HG02885 (cell line): ENCODE data around the gene SUN2.

Experiments used
- ATAC-seq: cut with Tn5 transposase; IDR thresholded peaks from one replicate; pipeline ENCODE4 v1.9.1; 2021; ENCODE audit warnings: mild to moderate bottlenecking; ENCODE audit not compliant: unreplicated experiment, poor library complexity

Gene SUN2

DNA sequence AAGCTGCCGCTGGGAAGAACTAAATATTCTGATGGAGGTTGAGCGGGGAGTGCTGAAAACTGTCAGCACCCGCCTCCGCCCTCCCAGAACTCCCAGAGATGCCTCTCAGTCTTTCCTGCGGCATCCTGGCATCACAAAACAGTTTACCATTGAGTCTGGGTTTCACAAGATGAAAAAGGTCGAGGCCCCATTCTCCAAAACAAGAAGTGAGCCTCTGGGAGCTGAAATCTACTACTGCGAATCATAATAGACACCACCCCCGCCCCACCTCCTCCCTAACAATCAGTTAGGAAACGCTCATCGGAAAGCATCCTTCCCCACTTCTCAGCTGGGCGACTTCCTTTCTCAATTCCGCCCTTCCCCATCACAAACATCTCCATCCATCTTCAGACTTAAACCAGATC is 1.0 kb downstream of the SUN2 start:
- ATAC-seq: no peak

DNA sequence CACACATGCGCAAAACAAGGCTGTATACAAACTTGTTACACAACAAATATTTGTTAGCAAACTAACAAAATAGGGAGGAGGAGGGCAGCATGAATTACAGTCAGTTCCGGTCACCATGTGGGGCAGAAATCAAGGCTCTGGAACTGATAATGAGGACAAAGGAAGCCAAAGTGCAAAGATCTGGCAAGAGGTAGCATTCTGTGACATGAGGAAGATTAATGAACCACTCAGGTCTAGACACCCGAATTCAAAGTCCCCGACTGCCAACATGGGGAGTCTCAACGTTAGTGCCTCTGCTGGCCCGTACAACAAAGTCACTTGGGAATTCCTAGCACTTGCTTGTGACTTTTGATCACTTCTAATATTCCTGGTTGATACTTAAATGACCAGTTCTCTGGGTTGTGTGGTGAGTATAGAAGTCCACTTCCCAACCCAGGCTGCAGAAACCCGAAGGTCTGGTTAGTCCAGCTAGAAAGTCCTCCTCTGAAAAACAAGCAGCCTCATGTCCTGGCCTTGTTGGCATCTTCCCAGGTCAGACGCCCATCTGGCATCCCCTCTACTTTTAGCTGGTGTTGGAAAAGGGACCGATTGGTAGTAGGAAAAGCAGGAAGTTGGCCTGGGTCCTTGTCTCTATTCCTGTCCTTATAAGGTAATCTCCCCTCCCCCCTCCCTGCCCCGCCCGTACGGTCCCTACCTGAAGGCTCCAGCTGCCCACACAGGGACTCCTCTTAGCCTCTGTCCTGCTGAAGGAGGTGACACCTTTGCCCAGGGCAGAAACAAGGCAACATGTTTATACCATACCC is 1.6 kb downstream of the SUN2 start:
- no peak for ATAC-seq

DNA sequence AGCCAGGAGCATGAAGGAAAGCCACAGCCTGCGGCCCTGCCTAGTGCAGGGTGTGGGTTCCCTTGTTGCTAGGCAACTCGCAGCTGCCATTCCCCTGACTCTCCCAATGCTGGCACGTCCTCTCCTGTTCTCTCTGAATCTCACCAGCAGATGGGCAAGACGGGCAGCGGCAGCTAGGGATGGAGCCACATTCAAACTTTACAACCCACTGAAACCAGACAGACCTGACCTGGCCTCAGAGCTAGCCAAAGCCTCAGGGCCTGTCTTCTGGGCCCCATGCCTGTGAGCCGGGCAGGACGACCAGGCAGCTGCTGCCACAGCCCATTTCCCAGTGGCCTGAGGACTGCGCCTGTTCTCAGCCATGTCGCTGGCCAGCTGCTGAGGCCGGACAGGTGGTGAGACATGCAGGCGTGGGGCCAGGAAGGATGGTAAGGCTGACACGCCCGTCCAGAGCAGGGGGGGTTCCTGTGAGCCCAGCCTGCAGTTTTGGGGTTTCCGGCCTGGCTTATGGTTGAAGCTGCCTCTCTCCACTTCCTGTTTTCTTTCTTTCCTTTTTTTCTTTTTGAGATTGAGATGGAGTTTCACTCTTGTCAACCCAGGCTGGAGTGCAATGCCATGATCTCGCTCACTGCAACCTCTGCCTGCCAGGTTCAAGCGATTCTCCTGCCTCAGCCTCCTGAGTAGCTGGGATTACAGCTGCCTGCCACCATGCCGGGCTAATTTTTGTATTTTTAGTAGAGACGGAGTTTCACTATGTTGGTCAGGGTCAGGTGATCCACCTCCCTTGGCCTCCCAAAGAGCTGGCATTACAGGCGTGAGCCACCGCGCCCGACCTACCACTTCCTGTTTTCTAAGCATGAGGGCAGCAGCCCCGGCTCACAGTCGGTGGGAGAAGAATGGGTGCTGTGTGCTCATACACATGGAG is 4.1 kb downstream of the SUN2 start:
- no peak for ATAC-seq

DNA sequence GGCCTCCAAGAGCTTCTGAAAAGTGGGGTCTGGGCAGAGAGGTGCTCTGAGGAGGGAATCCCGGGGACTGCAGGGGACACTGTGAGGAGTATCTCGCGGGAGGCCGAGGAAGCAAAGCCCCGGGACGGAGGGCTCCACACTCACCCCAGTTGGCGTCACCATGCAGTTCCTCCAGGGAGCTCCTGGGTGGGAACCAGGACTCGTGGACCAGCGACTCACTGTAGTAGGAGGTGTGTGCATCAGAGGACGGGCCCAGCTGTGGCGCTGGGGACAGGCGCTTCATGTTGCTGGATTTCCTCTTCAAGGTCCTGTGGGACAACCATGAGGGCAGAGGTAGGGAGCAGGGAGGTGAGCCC is 4.8 kb downstream of the SUN2 start:
- ATAC-seq: no peak

DNA sequence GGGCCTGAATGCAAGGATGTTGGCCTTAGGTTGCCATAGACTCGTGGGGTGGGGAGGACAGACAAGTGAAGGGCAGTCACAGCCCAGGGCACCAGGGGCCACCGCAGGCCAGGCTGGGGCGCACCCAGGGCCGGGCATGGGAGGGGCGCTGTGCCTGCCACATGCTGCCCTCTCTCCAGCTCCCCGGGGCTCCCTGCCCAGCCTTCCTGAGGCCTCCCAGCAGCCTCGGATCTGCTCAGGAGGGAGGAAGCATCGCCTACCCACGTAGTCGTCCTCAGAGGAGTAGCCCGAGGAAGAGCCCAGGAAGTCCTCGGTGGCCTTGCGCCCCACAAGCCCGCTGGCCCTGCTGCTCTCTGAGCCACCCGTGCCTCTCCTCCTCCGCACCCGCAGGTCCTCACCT is 5.2 kb downstream of the SUN2 start:
- no peak for ATAC-seq

DNA sequence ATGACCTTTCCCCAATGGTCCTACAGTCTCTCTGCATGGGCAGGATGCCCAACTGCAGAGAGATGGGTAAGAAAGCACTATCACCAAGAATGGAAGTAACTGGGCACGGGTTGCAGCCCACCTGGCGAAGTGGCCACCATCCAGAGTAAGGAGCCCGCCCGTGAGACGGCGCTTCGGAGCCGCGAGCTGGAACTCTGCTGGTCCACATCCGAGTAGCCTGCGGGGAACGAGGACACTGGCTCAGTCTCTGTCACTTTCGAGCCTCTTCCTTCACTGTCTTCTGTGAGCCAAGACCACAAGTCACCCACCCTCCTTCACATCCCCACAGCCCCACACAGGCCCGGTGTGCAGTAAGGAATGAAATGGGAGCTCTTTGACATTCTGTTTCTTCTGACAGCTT is 5.7 kb downstream of the SUN2 start:
- ATAC-seq: no peak

DNA sequence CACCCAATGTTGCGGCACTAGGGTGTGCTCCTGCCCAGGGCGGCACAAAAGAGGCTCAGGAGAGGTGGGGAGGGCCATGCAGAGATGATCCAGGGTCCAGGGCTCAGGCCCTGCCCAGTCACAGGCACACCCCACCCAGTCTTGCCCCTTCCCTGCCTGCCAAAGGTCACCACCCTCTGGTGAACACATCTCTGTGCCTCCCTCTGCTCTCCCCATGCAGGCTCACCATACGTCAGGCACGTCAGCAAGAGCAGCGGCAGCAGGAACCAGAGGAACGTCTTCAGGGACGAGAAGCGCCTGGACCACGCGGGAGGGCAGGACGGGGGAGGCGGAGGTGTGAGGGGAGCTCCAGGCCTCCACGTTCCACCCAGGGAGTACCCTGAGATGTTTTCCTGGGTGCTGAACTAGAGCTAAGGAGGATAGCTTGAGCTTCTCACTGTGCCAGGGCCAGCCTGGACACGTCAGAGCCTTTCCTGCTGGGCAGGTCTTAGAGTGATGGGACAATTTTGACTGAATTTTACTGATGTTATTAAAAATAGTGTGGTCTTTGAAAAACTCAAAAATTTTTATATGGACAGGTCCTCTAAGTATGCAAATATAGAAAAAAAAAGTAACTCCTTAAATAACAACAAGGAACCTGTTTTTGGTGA is 7.2 kb downstream of the SUN2 start:
- ATAC-seq: no peak

DNA sequence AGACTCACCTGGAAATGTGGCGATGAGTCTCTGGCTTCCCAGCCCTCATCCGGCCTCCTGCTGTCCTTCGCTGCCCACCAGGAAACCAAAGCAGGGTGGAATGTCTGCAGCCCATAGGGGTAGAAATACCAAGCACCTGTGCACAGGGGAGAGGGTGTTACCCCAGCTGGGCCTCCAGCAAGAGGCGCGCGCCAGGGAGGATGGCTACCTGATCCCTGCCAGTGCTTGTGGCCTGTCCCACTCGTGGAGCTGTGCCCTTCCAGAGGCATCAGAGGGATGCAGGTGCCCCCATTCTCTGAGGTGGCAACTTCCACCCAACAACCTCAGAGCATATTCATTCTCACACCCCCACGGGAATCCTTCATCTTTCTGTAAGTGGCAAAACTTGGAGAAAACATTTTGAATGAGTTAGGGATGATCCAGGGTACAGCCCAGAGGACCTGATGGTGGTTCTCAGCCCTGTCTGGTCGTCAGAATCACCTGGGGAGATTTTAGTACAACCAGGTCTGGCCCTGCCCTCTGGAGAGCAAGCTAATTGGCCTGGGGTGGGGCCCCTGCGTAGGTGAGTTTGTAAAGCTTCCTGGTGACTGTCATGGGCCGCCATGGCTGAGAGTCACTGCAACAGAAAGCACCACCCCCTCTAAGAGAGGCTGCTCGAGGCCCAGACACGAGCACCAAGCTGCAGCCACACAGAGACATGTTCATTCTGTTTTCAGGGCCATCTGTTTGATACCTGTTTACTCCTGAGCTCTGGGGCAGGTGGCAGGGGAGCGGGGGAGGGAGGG is 9.9 kb downstream of the SUN2 start:
- ATAC-seq: no peak

DNA sequence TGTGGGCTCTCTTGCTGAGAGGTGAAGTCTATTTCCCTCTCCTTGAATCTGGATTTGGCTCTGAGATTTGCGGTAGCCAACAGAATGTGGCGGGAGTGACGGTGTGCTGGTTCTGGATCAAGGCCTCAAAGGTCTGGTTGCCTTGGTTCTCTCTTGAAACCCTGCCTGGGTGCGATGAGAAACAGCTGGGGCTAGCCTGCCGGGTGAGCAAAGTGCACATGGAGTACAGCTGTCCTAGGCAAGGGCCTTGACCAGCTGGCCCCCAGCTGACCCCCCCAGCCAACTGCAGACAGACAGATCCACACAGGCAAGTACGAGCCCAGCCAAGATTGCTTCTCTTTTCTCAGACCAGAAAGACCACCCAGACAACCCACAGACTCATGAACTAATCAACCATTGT is 10.8 kb downstream of the SUN2 start:
- no peak for ATAC-seq

DNA sequence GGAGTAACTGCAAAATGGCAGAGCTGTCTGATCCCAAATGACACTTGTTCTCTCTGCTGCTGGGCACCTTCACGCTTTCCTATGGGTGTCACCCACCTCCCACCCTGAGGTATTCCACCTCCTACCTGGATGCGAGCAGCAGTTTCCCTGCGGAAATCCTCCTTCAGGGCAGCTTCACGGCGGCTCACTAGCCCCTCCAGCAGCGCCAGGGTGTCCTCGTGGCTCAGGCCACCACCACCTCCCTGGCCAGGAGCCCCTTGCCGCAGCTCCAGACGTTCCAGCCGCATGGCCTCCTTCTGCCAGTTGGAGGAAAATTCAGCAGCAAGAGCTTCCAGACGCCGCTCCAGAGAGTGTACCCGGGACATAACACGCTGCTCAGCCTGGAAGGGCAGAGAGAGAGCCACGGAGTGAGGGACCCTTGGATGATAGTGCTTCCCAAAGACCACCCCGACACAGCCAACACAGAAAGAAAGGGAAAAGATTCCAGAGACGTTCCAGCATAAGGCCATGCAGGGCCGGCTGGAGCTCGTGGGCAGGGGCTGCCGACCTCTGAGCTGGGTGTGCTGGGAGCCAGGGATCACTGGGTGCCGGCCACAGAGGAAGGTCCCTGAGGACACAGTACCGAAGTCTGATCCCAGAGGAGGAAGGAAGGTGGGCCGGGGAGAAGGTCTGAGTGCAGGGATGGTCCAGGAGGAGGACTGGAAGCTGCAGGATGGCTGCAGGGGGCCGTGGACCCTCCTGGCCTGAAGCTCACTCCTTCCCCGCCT is 13.4 kb downstream of the SUN2 start:
- no peak for ATAC-seq

DNA sequence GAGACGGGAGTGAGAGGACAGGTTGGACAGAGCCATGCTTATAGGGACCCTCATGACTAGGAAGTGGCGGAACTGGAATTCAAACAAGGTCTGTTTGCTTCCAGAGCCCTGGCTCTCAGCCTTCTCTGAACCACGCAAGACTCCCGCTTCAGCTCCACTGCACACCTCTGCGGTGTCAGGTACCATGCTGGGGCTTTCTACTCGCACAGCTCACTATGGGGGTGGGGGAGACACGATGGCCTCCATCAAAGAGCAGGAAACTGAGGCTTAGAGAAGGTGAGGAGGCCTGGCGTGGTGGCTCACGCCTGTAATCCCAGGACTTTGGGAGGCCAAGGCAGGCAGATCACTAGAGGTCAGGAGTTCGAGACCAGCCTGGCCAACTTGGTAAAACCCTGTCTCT is 14.2 kb downstream of the SUN2 start:
- ATAC-seq: no peak

DNA sequence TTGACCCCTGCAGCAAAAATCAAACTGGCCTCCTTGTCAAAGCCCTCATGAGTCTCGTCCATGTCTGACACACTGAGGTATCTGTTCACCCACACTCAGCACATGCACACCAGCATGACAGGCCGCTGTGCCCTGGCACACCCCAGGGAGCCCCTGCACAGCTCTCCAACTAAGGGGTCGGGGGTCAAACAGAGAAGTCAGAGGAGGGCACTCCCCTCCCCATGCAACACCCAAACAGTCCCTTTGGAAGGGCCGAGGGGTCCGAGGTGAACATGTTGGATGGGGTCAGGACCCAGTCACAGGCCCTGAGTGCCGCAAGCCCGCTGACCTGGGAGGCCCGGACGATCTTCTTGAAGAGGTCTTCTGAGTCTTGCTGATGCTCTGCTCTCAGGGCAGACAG is 14.6 kb downstream of the SUN2 start:
- no peak for ATAC-seq

DNA sequence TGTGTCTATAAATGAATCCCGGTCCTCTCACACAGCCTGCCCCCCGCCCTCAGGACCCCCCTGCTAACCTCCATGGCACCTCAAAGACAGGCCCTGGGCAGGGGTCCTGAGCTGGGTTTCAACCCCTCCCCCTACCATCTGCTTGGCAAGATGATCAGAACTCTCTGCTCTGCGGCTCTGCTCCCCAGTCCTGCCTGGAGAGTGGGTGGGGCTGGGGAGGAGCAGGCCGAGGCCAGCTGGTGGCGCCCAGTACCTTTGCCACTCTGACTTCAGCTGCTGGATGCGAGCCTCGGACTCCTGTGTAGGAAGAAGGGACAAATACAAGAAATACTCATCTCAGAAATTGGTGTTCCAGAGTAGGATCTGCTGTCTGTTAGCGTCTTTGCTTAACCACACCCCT is 15.0 kb downstream of the SUN2 start:
- ATAC-seq: no peak

DNA sequence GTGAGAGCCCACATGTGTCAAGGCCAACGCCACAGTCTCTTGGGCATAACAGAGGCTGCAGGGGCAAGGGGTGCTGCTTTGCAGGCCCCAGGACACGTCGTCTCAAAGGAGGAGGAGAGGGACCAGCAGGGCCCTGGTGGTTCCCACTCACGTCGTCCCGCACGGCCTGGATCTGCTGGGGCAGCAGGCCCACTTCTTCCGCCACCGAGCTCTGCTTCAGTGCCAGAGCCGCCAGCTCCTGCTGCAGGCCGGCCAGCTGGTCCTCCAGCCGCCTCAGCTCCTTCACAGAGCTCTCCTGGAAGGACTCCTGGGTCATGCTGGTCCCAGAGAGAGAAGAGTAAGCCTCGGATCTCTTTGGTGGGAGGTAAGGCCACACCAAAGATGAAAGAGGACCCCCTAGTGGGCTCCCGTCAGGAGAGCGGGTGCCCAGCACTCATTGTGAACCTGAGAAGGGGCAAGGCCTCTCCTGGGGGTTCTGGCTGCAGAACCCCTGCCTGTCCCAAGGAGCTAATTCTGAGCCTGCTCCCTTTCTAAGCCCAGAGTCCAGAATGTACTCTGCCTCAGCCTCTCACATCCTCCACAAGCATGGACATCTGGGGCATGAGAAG is 15.6 kb downstream of the SUN2 start:
- ATAC-seq: no peak

DNA sequence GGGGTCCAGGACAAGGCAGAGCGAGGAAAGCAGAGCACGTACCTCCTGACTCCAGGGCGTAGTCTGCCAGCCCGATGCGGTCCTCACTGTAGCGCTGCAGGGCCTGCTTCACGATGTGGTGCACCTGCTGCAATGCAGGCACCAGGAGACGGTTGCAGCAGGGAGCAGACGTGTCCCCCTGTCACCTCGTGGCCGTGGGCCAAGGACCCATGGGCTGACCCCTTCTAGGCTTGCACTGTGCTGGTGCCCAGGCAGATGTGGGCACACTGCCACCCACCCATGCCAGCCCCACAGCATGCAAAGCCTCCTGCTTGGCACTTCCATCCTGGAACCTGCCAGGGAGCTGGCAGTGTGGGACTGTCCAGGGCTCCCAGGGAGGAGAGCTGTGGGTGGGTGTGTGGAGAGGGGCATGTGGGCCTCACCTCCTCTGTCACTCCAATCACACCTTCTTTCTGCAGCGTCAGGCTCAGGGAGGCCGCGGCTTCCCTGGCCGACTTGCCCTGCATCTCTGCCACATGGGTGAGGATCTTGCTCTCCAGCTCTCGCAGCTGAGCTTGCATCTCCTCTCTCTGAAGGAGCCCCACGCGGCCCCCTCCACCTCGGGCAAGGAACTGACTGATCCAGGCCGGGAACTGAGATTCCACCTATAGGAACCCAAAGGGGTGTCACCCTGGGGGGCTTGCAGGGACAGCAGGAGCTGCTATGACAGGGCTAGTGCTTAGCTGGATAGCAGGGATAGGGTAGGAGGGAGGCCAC is 16.3 kb downstream of the SUN2 start:
- ATAC-seq: no peak

DNA sequence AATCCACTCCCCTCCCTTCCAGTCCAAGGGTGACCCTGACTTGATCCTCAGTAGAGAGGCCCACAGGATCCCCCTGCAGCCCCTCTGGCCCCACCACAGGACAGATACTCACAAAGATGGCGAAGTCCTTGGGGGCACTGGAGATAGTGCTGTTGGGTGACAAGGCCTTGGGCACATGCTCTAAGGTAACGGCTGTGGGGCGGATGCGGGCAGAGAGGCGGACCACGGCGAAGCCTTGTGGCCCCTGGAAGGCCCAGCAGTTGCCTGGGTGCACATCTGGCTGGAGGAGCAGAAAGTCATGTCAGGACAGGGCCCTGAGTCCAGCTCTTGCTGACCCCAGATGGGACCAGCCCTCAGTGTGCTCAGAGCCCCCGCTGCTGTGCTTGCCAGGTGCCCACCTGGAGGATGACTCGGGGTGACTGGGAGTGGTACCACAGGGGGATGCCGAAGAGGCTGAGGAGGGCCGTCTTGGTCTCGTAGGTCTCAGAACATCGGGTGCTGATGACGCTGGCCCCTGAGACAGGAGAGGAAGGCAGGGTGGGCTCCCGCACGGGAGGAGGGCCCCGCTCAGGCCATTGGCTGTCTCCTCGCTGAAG is 17.2 kb downstream of the SUN2 start:
- no peak for ATAC-seq

DNA sequence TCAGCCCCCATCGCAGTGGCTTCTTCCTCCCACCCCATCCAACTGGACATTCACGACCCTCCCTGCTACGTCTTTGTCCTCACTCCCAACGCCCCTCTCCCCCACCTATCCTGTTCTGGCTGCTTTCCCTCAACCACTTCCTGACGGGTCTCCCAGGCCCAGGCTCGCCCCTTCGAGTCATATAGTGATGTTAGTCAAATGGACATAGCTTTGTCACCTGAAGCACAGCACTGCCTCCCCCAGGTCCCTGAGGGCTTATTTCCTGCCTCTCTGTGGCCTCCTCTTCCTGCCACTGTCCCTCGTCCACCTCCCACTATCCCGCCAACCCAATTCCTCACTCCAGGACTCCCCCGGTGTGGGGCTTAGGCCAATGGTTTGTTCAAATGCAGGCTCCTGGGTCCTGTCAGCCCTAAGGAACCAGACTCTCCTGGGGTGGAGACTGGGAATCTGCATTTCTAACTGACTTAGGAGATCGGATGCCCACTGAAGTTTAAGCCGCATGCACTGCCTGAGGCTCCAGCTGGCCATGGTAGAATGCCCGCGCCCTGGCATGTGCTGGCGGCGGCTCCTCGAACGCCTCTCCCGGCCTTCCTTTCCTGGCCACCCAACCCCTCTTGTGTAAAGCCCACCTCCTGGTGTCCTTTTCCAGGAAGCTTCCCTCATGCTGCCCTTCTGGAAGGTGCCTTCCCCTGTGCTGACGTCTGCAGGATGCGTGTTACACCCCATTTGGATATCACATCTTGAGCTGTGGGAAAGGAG is 18.3 kb downstream of the SUN2 start:
- ATAC-seq: no peak

DNA sequence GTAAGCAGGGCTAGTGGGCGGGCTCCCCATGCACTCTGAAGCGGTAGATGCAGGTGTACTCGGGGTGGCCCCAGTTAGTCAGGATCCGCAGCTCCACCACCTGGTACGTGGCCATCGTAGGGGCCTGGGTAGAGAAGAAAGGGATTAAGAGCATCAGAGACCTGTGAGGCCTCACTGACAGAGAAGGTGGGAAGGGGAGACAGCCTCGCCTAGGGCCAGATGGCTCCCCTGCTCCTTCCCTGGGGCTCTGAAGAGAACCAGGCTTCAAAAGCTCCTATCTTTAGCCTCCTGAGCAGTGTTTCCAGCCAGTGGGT is 19.6 kb downstream of the SUN2 start:
- ATAC-seq: no peak
